ELF-1 (cell line): ENCODE results near the gene VPS13C.
"Not testable (repeated sequence)": the region's sequence is repeated elsewhere in the genome, so short reads cannot be mapped to it uniquely, and the experiment has no call there.

Experiments
- DNase-seq: peaks from one replicate; pipeline ENCODE4 v3.0.0-alpha.2; 2016; ENCODE audit warnings: low read depth, low spot score

VPS13C gene

DNA sequence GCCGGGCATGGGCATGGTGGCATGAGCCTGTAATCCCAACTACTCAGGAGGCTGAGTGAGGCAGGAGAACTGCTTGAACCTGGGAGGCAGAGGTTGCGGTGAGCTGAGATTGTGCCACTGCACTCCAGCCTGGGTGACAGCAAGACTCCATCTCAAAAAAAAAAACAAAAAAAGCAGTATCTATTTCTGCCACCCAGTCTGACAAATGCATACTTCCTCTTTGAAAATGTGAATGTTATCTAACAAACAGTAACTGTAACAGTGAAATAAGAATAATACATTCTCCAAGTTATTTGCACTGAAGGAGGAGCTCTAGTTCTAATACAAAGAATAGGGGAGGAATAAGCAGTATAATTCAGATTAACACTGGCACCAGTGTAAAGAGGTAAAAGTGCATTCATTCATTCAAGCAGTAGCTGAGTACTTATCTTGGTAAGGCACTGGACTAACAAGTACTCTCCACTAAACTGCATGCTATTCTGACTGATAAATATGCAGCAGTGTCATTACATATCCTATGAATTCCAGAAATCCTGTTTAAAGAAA, 12.9 kb downstream of the VPS13C start:
- DNase-seq: no peak

GRCh38 chr15:62046078-62046743, 14.0 kb downstream of the VPS13C start:
- DNase-seq: no peak

GRCh38 chr15:62035256-62035924, 24.9 kb downstream of the VPS13C start:
- DNase-seq: no peak

GRCh38 chr15:62027916-62028315, 32.3 kb downstream of the VPS13C start:
- DNase-seq: no peak

- no peak for DNase-seq
Observed at GRCh38 chr15:62027263-62027565, 33.0 kb downstream of the VPS13C start.

- DNase-seq: no peak
Observed at GRCh38 chr15:62026487-62027262, 33.6 kb downstream of the VPS13C start.

GRCh38 chr15:62021991-62022600, 38.2 kb downstream of the VPS13C start:
- DNase-seq: no peak

DNA sequence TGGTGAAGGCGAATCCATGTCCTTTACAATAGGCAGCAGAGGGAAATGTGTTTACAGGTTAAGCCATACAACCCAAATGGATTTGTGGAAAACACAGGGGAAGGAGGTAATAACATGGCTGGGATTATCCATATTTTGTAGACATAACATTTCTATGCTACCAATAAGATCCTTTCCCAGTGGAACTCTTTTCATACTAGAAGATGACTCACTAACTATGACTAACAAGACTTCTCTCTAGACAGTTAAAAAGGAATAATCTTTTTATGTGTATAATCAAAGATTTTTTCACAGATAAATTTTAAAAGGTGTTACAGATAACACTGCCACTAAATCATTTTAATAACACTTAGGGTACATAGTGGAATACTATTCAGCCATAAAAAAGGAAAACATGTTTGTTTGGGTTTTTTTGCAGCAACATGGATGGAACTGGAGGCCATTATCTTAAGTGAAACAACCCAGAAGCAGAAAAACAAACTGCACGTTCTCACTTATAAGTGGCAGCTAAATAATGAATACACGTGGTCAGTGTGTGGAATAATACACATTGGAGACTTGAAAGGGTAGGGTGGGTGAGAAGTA, 39.6 kb downstream of the VPS13C start:
- DNase-seq: no peak

DNA sequence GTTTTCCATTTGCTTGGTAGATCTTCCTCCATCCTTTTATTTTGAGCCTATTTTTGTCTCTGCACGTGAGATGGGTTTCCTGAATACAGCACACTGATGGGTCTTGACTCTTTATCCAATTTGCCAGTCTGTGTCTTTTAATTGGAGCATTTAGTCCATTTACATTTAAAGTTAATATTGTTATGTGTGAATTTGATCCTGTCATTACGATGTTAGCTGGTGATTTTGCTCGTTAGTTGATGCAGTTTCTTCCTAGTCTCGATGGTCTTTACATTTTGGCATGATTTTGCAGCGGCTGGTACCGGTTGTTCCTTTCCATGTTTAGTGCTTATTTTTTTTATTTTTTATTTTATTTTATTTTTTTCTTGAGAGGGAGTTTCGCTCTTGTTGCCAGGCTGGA, 54.9 kb downstream of the VPS13C start:
- not testable (repeated sequence) for DNase-seq

DNA sequence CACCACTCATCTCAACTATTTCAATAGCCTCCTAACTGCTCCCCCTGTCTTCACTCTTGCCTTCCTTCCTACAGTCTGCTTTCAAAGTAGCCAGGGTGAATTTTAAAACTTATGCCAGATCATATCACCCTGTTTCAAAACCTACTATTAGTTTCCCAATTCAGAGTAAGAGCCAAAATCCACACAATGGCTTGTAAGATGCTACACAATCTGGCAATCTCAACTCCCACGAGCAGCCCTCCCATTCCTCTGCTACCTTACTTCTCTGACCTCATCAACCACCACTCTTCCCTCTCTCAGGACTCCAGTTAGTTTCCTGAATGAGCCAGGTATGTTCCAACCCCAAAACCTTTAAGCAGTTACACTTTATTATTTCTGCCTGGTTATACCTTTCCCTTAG, 62.5 kb downstream of the VPS13C start:
- DNase-seq: no peak

- no peak for DNase-seq
Observed at GRCh38 chr15:61996056-61996635, 64.1 kb downstream of the VPS13C start.

- DNase-seq: no peak
Observed at GRCh38 chr15:61994216-61994615, 66.0 kb downstream of the VPS13C start.

DNA sequence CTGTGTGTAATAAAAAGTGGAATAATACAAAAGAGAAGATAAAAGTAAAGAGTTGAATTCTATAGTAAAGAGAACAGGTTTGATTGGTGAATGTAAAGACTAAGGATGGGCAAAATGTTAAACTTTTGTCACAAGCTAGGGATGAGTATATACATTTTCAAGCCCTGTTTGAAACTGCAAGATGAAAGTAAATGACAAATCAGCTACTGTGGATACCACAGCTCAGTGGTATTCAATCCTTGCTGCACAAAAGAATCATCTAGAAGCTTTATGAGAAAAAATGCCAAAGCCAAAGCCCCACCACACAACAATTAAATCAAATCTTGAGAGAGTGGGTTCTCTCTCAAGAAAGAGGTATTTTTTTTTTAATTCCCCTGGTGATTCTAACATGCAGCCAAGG, 67.7 kb downstream of the VPS13C start:
- DNase-seq: no peak

DNA sequence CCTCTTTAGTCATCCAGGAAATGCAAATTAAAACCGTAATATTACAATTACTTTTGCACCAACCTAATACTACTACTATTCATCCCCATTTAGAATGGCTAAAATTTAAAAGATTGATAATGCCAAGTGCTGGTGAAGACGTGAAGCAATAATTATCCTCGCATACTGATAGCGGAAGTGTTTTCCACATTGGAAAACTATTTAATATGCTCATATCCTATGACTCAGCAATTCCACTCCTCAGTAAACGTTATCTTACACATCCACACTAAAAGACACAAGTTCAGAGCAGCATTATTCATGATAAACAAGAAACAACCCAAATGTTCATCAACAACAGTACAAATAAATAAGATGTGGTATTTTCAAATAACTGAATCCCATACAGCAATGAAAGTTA, 70.6 kb downstream of the VPS13C start:
- no peak for DNase-seq

DNA sequence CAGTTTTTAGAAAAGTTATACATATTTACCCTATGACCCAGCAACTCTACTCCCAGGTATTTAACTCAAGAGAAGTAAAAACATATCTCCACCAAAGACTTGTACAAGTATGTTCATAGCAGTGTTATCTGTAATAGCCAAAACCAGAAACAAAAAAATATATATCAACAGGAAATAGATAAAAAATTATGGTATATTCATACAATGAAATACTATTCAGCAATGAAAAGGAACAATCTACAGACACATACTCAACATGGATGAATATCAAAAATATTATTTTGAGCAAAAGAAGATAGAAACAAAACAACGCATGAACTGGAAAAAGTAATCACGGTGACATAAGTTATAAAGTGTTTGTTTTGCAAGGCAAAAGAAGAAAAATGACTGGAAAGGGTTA, 72.4 kb downstream of the VPS13C start:
- no peak for DNase-seq

DNA sequence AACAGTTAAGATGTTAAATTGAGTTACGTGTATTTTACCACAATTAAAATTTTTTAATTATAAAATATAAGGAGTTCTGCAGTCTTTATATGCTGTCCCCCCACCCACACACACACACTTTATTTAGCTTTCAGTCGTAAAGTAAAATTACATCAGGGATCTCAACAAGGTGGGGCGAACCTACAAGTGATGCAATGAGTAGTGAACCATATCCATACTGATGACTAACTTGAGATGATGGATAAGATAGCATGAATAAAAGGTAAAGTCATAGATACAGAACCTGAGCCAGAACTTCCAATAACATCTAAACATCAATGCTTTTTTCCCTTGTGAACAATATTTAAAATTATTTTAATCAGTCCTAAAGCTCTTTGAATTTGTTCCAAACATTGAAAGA, 77.2 kb downstream of the VPS13C start:
- DNase-seq: no peak

DNA sequence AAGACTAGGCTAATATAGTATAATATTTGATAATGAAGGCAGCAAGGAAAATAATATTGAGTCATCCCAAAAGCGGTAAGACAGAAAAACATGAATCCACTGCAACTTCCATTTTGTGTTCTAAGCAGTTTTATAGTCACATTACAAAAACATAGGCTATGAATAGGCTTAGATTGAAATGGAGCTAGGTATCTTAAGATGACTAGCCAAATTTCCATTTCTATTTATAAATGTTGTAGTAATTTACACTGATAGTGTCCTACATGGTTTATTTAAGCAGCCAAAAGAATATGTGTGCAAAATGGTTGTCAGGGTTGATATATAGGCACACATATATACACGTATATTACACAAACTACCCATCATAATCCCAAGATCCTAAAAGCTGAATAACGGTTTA, 82.0 kb downstream of the VPS13C start:
- no peak for DNase-seq

DNA sequence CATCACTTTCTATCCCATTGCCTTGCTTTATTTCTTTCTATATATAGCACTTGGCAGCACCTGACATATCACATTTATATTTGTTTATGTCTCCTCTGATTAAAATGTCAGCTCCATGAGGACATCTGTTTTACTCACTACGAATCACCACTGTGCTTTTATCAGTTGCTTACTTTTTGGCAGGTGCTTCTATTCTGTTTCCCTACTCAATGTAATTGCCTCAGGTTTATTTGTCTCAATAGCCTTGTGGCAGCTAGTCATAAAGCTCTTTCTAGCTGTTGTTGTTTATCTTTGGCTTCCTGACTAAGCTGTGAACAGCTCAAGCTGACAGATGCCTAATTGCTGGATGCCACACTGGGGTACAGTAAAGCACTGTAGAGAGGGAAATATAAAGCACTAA, 85.5 kb downstream of the VPS13C start:
- no peak for DNase-seq

DNA sequence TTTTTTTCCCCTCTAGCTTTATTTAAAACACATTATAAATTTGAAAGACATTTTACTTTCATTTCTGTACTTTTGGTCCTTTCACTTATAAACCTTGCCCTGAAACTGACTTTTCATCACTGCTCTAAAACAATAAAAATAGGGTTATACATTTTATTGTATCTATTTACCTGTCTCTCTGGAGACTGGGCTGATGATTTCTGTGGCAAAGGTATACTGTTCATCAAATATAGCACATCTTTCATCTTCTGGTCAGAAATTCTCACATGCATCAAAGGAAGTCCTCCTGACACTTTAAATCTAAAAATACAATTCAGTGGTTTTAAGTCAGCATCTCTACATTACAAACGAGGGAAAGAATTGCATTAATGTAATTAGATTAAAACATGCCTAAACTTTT, 86.1 kb downstream of the VPS13C start:
- no peak for DNase-seq

DNA sequence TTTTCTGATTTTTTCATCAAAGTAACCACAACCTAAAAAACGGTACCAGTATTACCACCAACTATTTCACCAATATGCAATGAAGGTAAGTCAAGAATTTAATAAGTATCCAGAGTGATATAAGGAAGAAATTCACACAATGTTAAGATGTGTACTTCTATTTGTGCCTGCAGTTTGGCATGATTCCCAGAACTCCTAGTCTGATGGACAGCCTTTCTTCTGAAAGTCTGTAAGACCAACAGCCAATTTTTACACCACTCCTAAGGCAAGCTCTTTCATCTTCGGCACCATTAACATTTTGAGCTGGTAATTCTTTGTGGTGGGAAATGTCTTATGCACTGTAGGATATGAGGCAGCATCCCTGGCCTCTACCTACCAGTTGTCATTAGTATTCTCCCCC, 108.3 kb downstream of the VPS13C start:
- no peak for DNase-seq

DNA sequence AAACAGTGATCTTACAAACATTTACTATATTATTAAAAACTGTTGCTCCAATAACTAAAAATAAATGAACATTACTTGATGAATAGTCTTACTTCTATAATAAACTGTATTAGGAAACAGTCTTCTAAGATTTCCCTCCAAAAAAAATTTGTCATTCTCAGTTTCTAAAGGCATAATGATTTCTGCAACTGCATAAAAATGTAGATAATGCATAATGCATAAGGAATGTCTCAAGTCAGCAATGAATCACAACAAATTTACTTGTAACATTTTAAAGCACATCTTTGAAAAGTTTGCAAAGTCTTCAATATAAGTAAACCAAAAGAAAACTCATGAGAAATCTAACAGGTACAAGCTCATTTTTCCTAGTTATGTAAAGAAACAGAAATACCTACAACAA, 113.5 kb downstream of the VPS13C start:
- DNase-seq: no peak

DNA sequence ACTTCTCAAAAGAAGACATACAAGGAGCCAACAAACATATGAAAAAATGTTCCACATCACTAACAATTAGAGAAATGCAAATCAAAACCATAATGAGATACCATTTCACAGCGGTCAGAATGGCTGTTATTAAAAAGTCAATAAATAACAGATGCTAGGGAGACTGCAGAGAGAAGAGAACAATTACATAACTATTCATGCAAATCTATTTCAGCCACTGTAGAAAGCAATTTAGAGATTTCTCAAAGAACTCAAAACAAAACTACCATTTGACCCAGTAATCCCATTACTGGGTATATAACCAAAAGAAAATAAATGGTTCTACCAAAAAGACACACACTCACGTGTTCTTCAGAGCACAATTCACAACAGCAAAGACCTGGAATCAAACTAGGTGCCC, 116.3 kb downstream of the VPS13C start:
- DNase-seq: no peak
